Uterus (tissue), 4 donors: ENCODE data around the gene MANSC4. TPM values are rescaled to one million over a fixed set of nuclear protein-coding genes. Genes with fewer than 3 reads are reported as not detected.
"Not testable (repeated sequence)": the region's sequence is repeated elsewhere in the genome, so short reads cannot be mapped to it uniquely, and the experiment has no call there.

Experiments
- DNase-seq, 2 donors: peaks; one replicate each; pipeline ENCODE4 v3.0.0-alpha.2; 2019 to 2020
- H3K27ac ChIP-seq, 2 donors: fragments of 200-600 bp; sonication (generic); 1 replicate in 1 of 2; 2 replicates in 1 of 2; pipeline ENCODE4 v1.5.1; 2016 to 2018
- H3K27me3 ChIP-seq, 2 donors: fragments of 200-600 bp; sonication (generic); one replicate each; pipeline ENCODE4 v1.5.1; 2018 to 2019; ENCODE audit warnings: control low read depth in 1 of 2
- H3K36me3 ChIP-seq, 2 donors: fragments of 200-600 bp; sonication (generic); one replicate each; pipeline ENCODE4 v1.5.1; 2019; ENCODE audit warnings: control low read depth in 1 of 2
- H3K4me1 ChIP-seq, 2 donors: fragments of 200-600 bp; sonication (generic); one replicate each; pipeline ENCODE4 v1.5.1; 2018 to 2019; ENCODE audit warnings: control low read depth in 1 of 2
- H3K4me3 ChIP-seq, 2 donors: fragments of 200-600 bp; sonication (generic); 1 replicate in 1 of 2; 2 replicates in 1 of 2; pipeline ENCODE4 v1.5.1; 2018 to 2019; ENCODE audit warnings: mild to moderate bottlenecking in 1 of 2
- H3K9me3 ChIP-seq, 2 donors: fragments of 200-600 bp; sonication (generic); one replicate each; pipeline ENCODE4 v1.5.1; 2019; ENCODE audit warnings: control low read depth in 1 of 2
- POLR2A ChIP-seq, 2 donors: fragments of 450-650 bp; IDR thresholded peaks; one replicate each; pipeline ENCODE4 v1.6.1; 2016; ENCODE audit warnings: antibody characterized with exemption in 2 of 2, mild to moderate bottlenecking in 1 of 2, moderate library complexity in 1 of 2
- intact Hi-C: fragments of 100-400 bp; cut with DNase I; formaldehyde crosslinking; loops from one replicate; pipeline ENCODE4 v1.15.1; 2023; ENCODE audit warnings: low total_unique reads
- total RNA-seq, 4 donors: library from RNA; depleted of rRNA in 3 of 4; stranded (reverse); fragments of >200 nt in 3 of 4; gene quantifications; one replicate each; pipeline versions ENCODE4 v1.1.0 to v1.2.4, GENCODE V29; 2014 to 2023
- TF ChIP-seq, protein P1 (sequence below), 4 experiments: fragments of 200-600 bp in 2 of 4; fragments of 450-650 bp in 2 of 4; sonication (generic) in 2 of 4; IDR thresholded peaks; one replicate each; pipeline ENCODE4 v1.5.1; 2016 to 2019; ENCODE audit warnings: antibody characterized with exemption in 4 of 4, mild to moderate bottlenecking in 2 of 4, moderate library complexity in 1 of 4
- donor health status: DM: yes; HTN: yes; CAD: no.

Gene MANSC4
- total RNA-seq, 4 donors from 2014 or later, result 0.48 to 0.73 TPM; not detected in 2

DNA sequence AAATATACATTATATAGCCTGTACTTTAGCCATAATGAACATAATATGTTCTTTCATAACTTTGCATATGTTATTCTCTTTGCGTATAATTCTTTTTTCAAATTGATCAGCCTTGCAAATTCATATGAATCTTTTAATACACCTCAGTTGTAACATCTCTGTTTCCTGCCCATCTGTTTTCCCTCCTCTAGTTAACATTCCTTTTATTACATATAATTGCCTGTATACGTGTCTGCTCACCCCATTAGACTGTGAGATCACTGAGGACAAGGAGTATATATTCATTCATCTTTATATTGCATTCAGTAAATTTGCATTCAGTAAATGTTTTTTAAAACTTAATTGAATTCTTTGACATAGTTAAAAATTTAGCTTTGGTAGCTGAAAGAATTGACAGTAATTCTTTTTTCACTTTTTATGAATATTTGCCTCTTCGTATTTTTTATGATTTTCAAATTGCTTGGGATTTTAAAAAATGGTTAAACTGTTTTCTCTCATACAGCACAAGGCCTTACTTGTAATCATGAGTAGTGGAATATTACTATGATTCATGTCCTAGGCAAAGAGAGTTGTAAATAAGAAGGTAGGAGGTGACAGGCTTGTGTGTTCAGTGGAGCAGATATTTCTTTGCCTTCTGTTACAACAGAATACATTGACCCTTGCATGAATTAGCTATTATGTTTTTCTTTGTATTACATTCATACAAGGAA, 32.8 kb downstream of the MANSC4 start:
- intact Hi-C loops, result loop anchor here (10.0 kb wide), 1 partner anchor 78 kb away; no protein-coding TSS in a partner anchor
- H3K27me3 ChIP-seq, result no peaks in the 10 kb centered on the region
- TF ChIP-seq, protein P1, sequence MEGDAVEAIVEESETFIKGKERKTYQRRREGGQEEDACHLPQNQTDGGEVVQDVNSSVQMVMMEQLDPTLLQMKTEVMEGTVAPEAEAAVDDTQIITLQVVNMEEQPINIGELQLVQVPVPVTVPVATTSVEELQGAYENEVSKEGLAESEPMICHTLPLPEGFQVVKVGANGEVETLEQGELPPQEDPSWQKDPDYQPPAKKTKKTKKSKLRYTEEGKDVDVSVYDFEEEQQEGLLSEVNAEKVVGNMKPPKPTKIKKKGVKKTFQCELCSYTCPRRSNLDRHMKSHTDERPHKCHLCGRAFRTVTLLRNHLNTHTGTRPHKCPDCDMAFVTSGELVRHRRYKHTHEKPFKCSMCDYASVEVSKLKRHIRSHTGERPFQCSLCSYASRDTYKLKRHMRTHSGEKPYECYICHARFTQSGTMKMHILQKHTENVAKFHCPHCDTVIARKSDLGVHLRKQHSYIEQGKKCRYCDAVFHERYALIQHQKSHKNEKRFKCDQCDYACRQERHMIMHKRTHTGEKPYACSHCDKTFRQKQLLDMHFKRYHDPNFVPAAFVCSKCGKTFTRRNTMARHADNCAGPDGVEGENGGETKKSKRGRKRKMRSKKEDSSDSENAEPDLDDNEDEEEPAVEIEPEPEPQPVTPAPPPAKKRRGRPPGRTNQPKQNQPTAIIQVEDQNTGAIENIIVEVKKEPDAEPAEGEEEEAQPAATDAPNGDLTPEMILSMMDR (IDR thresholded peaks at IDR 0.05), result no peak
- TF ChIP-seq POLR2A (IDR thresholded peaks at IDR 0.05), result no peak
- H3K4me1 ChIP-seq, result peaks cover 0 to 4% of the 10 kb centered on the region in 2 donors
- H3K4me3 ChIP-seq, result no peak overlapping the region
- H3K9me3 ChIP-seq, result no peaks in the 10 kb centered on the region
- DNase-seq, result no peak
- peak overlapping the region; percentile 67 to 75 for H3K27ac ChIP-seq
- no peaks in the 10 kb centered on the region for H3K36me3 ChIP-seq

DNA sequence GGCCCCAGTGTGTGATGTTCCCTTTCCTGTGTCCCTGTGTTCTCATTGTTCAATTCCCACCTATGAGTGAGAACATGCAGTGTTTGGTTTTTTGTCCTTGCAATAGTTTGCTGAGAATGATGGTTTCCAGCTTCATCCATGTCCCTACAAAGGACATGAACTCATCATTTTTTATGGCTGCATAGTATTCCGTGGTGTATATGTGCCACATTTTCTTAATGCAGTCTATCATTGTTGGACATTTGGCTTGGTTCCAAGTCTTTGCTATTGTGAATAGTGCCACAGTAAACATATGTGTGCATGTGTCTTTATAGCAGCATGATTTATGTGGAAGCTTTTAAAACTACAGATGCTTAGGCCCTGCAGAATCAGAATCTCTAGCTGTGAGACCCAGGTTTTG, 34.3 kb downstream of the MANSC4 start:
- H3K4me1 ChIP-seq, H3K9me3 ChIP-seq, DNase-seq, H3K36me3 ChIP-seq, H3K27ac ChIP-seq, H3K4me3 ChIP-seq, H3K27me3 ChIP-seq: not testable (repeated sequence)
- intact Hi-C loops, result loop anchor here (10.0 kb wide), 1 partner anchor 79 kb away; no protein-coding TSS in a partner anchor

DNA sequence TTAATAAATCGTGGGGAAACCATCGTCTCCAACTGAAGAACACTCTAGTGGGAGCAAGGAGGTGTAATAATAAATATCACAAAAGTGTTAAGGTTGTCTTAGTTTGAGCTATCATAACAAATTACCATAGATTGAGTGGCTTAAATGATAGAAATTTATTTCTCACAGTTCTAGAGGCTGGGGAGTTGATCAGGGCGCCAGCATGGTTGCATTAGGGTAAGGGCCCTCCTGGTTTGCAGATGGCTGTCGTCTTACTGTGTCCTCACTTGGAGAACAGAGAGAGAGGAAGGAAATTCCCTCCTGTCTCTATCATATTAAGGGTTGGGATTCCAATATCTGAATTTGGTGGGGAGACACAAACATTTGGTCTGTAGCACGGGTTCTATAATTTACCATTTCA, 36.4 kb downstream of the MANSC4 start:
- H3K27ac ChIP-seq, result no peak overlapping the region
- no peak for DNase-seq
- no peaks in the 10 kb centered on the region for H3K36me3 ChIP-seq
- intact Hi-C loops, result loop anchor here (10.0 kb wide), 1 partner anchor 81 kb away; no protein-coding TSS in a partner anchor
- H3K4me1 ChIP-seq, result peaks cover 0 to 4% of the 10 kb centered on the region in 2 donors
- H3K4me3 ChIP-seq, result no peak overlapping the region
- H3K27me3 ChIP-seq, result no peaks in the 10 kb centered on the region
- TF ChIP-seq POLR2A (IDR thresholded peaks at IDR 0.05), result no peak
- TF ChIP-seq, protein P1 (IDR thresholded peaks at IDR 0.05), result no peak
- H3K9me3 ChIP-seq, result no peaks in the 10 kb centered on the region

DNA sequence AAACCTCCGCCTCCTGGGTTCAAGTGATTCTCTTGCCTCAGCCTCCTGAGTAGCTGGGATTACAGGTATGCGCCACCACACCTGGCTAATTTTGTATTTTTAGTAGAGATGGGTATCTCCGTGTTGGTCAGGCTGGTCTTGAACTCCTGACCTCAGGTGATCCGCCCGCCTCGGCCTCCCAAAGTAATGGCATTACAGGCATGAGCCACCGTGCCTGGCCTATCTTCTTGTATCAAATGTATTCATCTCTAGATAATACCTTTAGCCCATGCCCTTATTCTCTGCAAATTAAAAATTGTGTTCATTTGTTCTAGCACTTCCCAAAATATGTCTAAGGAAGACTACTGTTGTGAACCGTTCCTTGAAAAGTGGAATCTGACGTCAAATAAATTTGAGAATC, 45.7 kb downstream of the MANSC4 start:
- H3K4me1 ChIP-seq, H3K4me3 ChIP-seq, H3K27ac ChIP-seq, DNase-seq, H3K27me3 ChIP-seq, H3K36me3 ChIP-seq, intact Hi-C loops, H3K9me3 ChIP-seq: not testable (repeated sequence)

DNA sequence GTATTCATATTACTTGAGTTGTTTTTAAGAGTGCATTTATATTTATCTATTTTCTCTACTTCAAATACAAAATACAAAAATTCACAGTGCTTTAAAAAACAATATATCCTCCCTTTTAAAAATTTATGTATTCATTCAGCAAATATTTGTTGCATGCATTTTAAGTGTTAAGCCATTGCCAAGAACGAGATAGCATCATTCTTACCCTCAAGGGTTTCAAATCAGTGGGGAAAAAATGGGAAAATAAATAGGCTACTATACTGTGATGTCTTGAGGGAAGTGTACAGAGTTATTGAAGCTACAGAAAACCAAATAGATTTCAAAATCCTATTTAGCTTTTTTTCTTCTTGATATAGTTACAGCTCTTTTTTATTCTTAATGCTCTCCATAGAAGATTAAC, 46.2 kb downstream of the MANSC4 start:
- H3K4me3 ChIP-seq, result no peak overlapping the region
- H3K9me3 ChIP-seq, result no peaks in the 10 kb centered on the region
- H3K4me1 ChIP-seq, result no peaks in the 10 kb centered on the region
- H3K27ac ChIP-seq, result no peak overlapping the region
- DNase-seq, result no peak
- intact Hi-C loops, result no loop called here
- no peaks in the 10 kb centered on the region for H3K27me3 ChIP-seq
- no peak for TF ChIP-seq POLR2A (IDR thresholded peaks at IDR 0.05)
- TF ChIP-seq, protein P1 (IDR thresholded peaks at IDR 0.05), result no peak
- no peaks in the 10 kb centered on the region for H3K36me3 ChIP-seq

DNA sequence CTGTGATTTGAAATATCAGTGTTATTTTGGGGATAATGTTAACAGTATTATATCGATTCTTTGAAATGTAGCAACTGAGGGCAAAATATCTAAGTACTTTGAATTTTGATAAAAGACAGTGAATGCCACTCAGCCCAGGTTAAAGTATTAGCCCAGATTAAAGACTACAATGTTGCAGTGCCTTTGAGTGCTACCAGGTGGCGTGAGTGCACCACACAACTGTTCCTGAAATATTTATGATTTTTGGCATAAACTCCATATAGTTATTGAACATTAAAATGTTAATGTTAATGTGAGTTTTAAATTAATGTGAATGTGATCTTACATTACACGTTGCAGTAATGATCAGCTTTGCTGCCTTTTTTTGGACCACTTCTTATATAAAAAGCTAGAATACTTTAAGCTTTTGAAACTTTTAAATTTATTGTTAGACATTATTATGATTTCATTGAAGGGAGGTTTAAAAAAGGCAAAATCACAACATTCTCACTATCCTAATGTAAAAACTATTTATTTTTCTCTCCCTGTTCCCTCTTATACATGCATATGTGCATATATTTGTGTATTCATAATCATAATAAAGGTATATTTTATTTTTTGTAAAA, 46.9 kb downstream of the MANSC4 start:
- intact Hi-C loops, result no loop called here
- Histone ChIP-seq H3K27ac (no peak overlapping the region), H3K4me3 (no peak overlapping the region), H3K9me3 (no peaks in the 10 kb centered on the region), H3K27me3 (no peaks in the 10 kb centered on the region), H3K4me1 (no peaks in the 10 kb centered on the region), H3K36me3 (no peaks in the 10 kb centered on the region)
- DNase-seq, result peak in 1 of 2 donors; percentile 37
- TF ChIP-seq, protein P1 (IDR thresholded peaks at IDR 0.05), result peak; percentile 74 to 83 (median 76)
- no peak for TF ChIP-seq POLR2A (IDR thresholded peaks at IDR 0.05)
